GM19438 (cell line): ENCODE results near the gene RAP1GDS1.
"Not testable (repeated sequence)": the region's sequence is repeated elsewhere in the genome, so short reads cannot be mapped to it uniquely, and the experiment has no call there.

Experiments
- ATAC-seq: cut with Tn5 transposase; IDR thresholded peaks from one replicate; pipeline ENCODE4 v1.9.1; 2021; ENCODE audit warnings: low read depth; ENCODE audit not compliant: unreplicated experiment

The RAP1GDS1 gene

DNA sequence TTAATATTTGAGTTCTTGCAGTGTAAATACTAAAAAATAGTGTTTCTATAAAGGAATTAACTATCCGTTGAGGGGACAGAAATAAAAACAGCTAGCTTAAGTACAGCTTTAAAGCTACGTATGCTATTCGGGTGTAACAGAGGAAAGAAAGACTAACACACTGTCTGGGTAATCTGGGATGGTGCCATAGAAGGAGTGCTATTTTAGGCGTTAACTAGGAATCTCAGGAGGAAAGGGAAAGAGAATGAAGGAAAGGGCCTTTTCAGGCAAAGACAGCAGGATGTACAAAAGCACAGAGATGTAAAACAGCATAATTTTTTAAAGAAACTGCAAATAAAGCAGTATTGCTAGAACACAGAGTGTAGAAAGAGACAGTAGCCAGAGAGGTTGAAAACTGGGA lies 161.8 kb downstream of the RAP1GDS1 start:
- no peak for ATAC-seq

DNA sequence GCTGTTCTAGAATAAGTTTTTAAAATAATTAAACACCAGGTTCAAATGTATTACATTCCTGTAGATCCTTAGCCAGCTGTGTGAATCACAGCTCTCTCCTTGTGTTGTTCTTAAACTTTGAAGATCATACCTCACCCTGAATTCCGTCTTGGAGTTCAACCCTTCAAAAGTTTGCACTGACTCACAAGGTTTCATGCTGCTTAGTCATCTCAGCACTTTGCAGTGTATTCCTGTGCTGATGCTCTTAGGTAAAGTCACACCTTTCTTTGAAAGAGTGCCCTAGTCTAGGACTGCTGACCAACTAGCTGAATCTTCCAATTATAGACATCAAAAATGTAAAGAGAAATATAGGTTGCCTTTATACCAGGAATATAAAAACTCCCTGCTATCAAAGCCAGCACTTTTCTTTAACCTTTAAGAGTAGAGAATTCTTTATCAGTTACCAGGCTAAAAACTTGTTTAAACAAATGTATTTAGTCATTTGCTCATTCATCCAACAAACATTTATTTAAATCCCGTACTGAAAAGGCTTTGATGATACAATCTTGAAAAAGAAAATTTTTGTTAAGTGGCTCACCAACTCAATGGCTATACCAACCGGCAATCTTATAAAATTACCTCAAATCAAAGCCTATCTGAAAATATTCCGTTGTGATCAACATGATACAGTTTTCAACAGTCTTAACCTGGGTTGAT lies 169.7 kb downstream of the RAP1GDS1 start:
- ATAC-seq: no peak

DNA sequence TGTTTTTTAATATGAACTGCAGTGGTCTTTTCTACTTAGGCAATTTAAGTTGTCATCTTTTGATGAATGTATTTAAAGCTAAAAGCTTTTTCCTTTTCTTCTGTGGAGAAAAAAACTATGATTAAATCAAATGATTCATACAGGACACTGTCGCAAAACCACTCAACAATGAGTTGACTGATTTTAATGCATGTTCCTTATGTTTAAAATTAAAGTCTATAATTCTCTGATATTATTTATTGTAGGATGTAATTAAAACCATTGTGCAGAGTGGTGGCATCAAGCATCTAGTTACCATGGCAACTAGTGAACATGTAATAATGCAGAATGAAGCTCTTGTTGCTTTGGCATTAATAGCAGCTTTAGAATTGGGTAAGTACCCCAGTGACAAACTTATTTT lies 172.5 kb downstream of the RAP1GDS1 start:
- no peak for ATAC-seq

DNA sequence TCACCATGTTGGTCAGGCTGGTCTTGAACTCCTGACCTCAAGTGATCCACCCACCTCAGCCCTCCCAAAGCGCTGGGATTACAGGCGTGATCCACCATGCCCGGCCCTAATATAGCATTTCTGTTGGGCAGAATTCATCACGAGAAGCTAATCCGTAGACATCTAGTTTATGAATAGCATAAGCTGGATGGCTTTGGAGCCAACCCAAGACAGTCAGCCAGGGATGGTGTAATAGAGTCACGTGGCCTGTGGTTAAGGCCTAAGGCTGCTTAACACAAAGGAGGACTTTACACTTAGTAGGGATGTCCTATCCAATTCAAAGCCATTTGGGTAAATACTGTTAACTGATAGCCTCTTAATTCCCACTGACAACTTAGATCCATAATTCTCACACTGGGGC lies 173.6 kb downstream of the RAP1GDS1 start:
- no peak for ATAC-seq

GRCh38 chr4:98444371-98444770 lies 183.2 kb downstream of the RAP1GDS1 start:
- ATAC-seq: no peak

DNA sequence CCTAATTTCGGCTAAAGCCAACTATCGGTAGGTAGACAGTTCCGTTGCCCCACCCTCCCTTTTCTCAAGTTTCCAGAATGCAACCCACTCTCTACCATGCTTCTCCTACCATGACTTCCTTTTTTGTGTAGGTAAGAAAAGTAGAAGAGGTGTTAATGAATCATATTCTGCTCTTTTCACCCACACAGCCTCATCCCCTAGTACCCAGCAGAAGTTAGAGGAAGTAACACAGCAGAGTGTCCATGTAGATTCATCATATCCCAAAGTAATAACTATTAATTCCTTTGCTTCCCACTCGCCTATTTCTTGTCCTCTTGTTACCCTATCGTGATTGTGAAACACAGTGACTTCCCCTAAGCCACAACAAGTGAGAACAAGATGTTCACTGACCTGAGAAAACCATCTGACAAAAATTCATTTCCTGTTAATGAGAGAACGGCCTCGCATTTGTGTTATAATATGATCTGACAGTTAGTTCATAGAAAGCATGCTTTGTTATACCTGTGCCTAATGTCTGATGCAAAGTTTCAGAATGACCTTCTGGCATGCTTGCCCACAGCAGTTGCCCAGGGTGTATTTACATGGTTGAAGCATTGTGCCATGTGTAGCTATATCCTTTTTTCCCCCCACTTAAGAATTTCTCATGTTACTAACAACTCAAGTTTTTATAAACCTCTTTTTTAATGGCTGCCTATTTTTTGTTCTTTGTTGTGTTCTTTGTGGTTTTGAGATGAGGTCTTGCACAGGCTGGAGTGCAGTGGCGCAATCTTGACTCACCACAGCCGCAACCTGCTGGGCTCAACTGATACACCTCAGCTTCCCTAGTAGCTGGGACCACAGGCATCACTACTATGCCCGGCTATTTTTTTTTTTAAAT lies 185.6 kb downstream of the RAP1GDS1 start:
- ATAC-seq: peak; percentile 78

- ATAC-seq: no peak
Observed at GRCh38 chr4:98447648-98448047, 186.5 kb downstream of the RAP1GDS1 start.

- ATAC-seq: peak; percentile 28
Observed at GRCh38 chr4:98448908-98449307, 187.7 kb downstream of the RAP1GDS1 start.

DNA sequence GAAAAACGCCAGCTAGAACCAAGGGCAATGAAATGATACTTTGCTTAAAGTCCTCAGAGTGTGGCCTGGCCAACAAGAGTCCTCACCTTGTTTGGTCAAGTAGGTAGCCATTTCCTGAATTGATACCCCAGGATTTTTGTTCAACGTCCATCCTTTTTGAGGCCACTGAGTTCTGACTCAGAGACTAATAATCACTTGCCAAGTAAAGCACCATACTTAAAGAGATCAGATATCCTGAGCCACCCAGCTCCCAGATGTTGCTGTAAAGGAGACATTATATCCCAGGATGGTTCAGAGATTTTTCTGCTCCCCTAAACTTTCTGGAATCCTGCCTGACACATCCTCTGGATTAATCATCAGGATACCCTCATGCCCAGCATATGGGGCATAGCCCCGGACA lies 190.9 kb downstream of the RAP1GDS1 start:
- ATAC-seq: no peak

DNA sequence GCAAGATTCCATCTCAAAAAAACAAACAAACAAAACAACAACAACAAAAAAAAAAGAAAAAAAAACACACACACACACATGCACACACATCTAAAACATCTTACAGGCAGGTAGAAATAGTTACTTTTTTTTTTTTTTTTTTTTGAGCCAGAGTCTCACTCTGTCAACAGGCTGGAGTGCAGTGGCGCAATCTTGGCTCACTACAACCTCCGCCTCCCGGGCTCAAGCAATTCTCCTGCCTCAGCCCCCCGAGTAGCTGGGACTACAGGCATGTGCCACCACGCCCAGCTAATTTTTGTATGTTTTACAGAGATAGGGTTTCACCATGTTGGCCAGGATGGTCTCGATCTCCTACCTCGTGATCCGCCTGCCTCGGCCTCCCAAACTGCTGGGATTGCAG lies 196.2 kb downstream of the RAP1GDS1 start:
- ATAC-seq: not testable (repeated sequence)

- ATAC-seq: not testable (repeated sequence)
Observed at GRCh38 chr4:98461121-98461865, 200.1 kb downstream of the RAP1GDS1 start.

DNA sequence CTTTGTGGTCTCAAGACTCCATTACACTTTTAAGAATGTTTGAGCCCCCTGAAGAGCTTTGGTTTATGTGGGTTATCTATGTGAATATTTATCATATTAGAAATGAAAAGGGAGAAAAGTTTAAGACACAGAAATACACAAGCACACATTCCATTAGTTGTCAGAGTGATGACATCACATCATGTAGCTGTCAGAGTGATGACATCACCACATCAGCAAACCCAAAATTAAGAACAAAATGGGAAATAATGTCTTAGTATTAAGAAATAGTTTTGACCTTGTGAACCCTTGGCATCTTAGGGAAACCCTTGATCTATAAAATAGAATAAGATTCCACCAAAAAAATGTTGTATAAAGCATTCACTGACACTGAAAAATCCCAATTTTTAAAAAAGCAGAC lies 201.3 kb downstream of the RAP1GDS1 start:
- no peak for ATAC-seq

- ATAC-seq: no peak
Observed at GRCh38 chr4:98466868-98467599, 205.8 kb downstream of the RAP1GDS1 start.

DNA sequence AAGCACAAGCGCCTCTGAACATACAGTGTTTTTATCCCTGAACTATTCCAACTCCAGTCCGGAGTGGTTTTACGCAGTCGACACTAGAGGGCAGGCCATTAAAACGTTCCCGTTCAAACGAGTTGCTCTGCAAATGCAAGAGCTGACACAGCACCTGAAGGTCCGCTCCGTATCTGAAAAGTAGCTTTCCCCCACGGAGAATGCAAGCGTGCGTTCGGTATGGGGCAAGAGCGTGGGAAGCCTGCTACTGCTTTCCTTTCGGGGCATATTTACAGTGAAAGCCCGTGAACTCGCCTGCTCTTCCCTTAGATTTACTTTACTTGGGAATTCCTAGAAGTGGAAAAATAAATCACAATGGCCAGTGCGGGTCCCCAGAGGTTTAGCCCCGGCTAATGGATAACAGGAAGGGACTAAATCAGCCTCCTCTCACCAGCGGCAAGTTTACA lies 206.5 kb downstream of the RAP1GDS1 start:
- peak; percentile 95 for ATAC-seq

GRCh38 chr4:98468709-98469108 lies 207.5 kb downstream of the RAP1GDS1 start:
- no peak for ATAC-seq

DNA sequence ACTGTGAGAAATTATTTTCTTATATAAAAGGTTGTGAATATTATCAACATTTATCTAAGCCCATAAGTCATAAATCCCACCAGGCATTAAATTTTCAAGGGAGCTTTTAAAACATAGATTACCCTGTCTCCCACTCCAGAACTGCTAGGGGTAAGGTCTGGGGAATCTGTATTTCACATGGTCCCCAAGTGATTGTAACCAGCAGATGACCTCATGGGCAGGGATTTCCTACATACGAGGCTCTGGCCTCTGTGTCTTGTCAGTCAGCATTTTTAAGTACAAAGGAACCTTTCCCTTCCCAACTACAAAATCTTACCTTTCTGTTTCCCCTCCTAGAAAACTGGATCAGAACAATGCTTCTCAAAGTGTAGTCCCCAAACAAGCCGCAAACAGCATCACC lies 208.6 kb downstream of the RAP1GDS1 start:
- ATAC-seq: no peak

DNA sequence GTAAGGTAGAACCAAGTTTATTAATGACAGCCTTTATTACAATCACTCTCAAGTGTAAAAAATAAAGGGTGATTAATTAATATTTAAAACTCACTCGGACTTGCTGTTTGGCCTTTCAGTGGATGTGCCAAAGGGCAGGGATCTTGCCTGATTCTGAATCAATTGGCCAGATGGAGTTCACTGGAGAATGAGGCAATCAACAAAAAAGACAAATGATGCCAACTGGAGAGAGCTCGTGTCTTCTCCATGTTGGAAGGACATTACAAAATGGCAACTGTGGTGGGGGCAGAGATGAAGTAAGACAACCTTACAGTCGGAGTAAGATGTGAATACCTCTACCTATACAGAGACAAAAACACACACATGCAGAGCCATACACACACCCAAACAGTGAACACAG lies 209.2 kb downstream of the RAP1GDS1 start:
- ATAC-seq: no peak

GRCh38 chr4:98470831-98471230 lies 209.6 kb downstream of the RAP1GDS1 start:
- ATAC-seq: no peak

DNA sequence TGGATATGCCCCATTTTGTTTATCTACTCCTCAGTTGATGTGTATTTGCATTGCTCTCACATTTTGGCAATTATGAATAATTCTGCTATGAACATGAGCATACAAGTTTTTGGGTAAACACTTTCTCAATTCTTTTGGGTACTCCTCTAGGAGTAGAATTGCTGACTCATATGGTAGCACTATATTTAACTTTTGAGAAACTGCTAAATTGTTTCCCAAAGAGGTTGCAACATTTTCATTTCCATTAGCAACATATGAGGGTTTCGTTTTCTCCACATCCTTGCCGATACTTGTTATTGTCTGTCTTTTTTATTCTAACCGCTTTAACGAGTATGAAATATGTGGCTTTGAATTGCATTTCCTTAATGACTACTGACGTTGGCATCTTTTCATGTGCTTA lies 211.9 kb downstream of the RAP1GDS1 start:
- no peak for ATAC-seq

DNA sequence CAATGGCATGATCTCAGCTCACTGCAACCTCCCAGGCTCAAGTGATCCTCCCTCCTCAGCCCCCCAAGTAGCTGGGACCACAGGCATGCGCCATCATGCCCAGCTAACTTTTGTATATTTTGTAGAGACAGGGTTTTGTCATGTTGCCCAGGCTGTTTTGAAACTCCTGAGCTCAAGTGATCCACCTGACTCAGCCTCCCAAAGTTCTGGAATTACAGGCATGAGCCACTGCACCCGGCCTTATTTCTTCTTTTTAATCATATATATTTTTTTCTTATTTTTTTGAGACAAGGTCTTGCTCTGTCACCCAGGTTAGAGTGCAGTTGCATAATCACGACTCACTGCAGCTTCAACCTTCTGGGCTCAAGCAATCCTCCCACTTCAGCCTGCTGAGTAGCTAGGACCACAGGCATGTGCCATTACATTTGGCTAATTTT lies 213.2 kb downstream of the RAP1GDS1 start:
- no peak for ATAC-seq
